HepG2 (cell line): ENCODE measurements around the gene TMEM145. TPM values are rescaled to one million over a fixed set of nuclear protein-coding genes. Genes with fewer than 3 reads are reported as not detected.

Experiments
- ATAC-seq: fragments of 200-7000 bp; cut with Tn5 transposase; 3 replicates; pipeline ENCODE4 v1.9.1; 2020; ENCODE audit warnings: mild to moderate bottlenecking, moderate library complexity
- BruUV-seq: library from RNA; stranded (reverse); fragments of 400-500 nt; replicated peaks from 2 replicates; lab custom pipeline; 2021; lab: Mats Ljungman, UMichigan
- CTCF ChIA-PET: fragments of 300-600 bp; formaldehyde crosslinking; extraction: SDS; loops from one replicate; lab custom pipeline; 2021; ENCODE audit warnings: low total read pairs, inconsistent platforms, low intra/inter-chr PET ratio; lab: Yijun Ruan, JAX
- POLR2A ChIA-PET: fragments of 350-600 bp; sonication (Branson Sonifier 250); formaldehyde crosslinking; loops from one replicate; lab custom pipeline; 2020; ENCODE audit warnings: antibody characterized with exemption, inconsistent platforms; lab: Yijun Ruan, JAX
- DNase-seq: peaks from one replicate; pipeline ENCODE4 v3.0.0-alpha.2; 2015; ENCODE audit warnings: low spot score
- FAIRE-seq: peaks from 3 replicates; lab custom pipeline; 2011; peaks lifted over from hg19 to GRCh38; lab: Jason Lieb, UNC
- H2AFZ ChIP-seq: one replicate; pipeline ENCODE4 v1.6.1; 2011; ENCODE audit warnings: low read length, inconsistent platforms
- H3K27ac ChIP-seq: fragments of 300-600 bp; 3 replicates; pipeline ENCODE4 v1.8.0; 2011; ENCODE audit warnings: mixed run types, mild to moderate bottlenecking, mixed read lengths, low read length, inconsistent platforms; ENCODE audit not compliant: insufficient read depth; ENCODE audit errors: extremely low read length
- H3K27me3 ChIP-seq, 2 experiments: fragments of 200-600 bp in 1 of 2; 2 replicates in 1 of 2; 3 replicates in 1 of 2; pipeline versions ENCODE4 v1.6.0 to v1.8.0; 2011; ENCODE audit warnings: low read length in 2 of 2, mild to moderate bottlenecking in 2 of 2, moderate library complexity in 2 of 2, inconsistent platforms in 1 of 2; ENCODE audit not compliant: insufficient read depth in 2 of 2, control insufficient read depth in 1 of 2
- H3K36me3 ChIP-seq, 2 experiments: fragments of 200-600 bp in 1 of 2; replicated peaks in 1 of 2; 2 replicates in 1 of 2; 3 replicates in 1 of 2; pipeline versions ENCODE4 v1.5.1 to v1.8.0; 2011; ENCODE audit warnings: low read length in 2 of 2, inconsistent platforms in 1 of 2; ENCODE audit not compliant: insufficient read depth in 2 of 2, control insufficient read depth in 1 of 2
- H3K4me1 ChIP-seq: 2 replicates; pipeline ENCODE4 v1.5.1; 2012; ENCODE audit warnings: low read length, inconsistent platforms; ENCODE audit not compliant: insufficient read depth
- H3K4me2 ChIP-seq: 2 replicates; pipeline ENCODE4 v1.6.0; 2011; ENCODE audit warnings: low read depth, low read length, inconsistent platforms
- H3K4me3 ChIP-seq, 3 experiments: fragments of 200-600 bp in 1 of 3; sonication (generic), shearing (Covaris generic) in 1 of 3; replicated peaks in 1 of 3; 2 replicates each; pipeline ENCODE4 v1.5.1; 2011 to 2016; ENCODE audit warnings: low read length in 3 of 3, inconsistent platforms in 2 of 3, low read depth in 2 of 3, mild to moderate bottlenecking in 2 of 3, control low read depth in 1 of 3, mixed read lengths in 1 of 3; ENCODE audit not compliant: insufficient read depth in 1 of 3
- H3K79me2 ChIP-seq: one replicate; pipeline ENCODE4 v1.6.1; 2011; ENCODE audit warnings: low read length, inconsistent platforms; ENCODE audit not compliant: insufficient read depth
- H3K9ac ChIP-seq: 2 replicates; pipeline ENCODE4 v1.6.0; 2011; ENCODE audit warnings: mild to moderate bottlenecking, low read depth, low read length, inconsistent platforms; ENCODE audit not compliant: insufficient read depth
- H3K9me3 ChIP-seq: 2 replicates; pipeline ENCODE4 v1.5.1; 2012; ENCODE audit warnings: mild to moderate bottlenecking, low read length
- H4K20me1 ChIP-seq: 2 replicates; pipeline ENCODE4 v1.6.0; 2011; ENCODE audit warnings: inconsistent platforms, mild to moderate bottlenecking, low read length, moderate library complexity; ENCODE audit not compliant: insufficient read depth
- FOXP1 ChIP-seq, 2 experiments: fragments of 450-650 bp in 1 of 2; IDR thresholded peaks; 2 replicates each; pipeline ENCODE4 v1.6.1; 2017 to 2018; ENCODE audit warnings: antibody characterized with exemption in 1 of 2
- GPBP1L1 ChIP-seq: sonication (generic); formaldehyde crosslinking; IDR thresholded peaks from 2 replicates; pipeline ENCODE4 v1.5.0; 2020; ENCODE audit warnings: mild to moderate bottlenecking, missing genetic modification reagents
- ZNF564 ChIP-seq: sonication (generic); formaldehyde crosslinking; IDR thresholded peaks from 2 replicates; pipeline ENCODE4 v1.8.1; 2023; ENCODE audit warnings: mild to moderate bottlenecking, missing genetic modification reagents
- ZNF800 ChIP-seq: sonication (generic); formaldehyde crosslinking; IDR thresholded peaks from 2 replicates; pipeline ENCODE4 v1.4.0; 2020; ENCODE audit warnings: missing genetic modification reagents
- WGBS: methylation state at CpG from one replicate; pipeline ENCODE4 v1.1.6; 2017; ENCODE audit warnings: low lambda C conversion rate; 5-methylcytosine and 5-hydroxymethylcytosine counted together
- in situ Hi-C: cut with HindIII; loops from 2 replicates; pipeline ENCODE4 v1.10.0; 2017; ENCODE audit warnings: low pct_unique_long_range_greater_than_20kb; ENCODE audit not compliant: extremely low pct_ligation_motif_present
- intact Hi-C: fragments of 100-400 bp; cut with micrococcal nuclease; formaldehyde crosslinking; loops from one replicate; pipeline ENCODE4 v1.10.0; 2022; ENCODE audit not compliant: unreplicated experiment
- polyA plus RNA-seq, 8 experiments: library from polyadenylated mRNA; depleted of rRNA in 3 of 8; stranded (reverse) in 7 of 8; unstranded in 1 of 8; fragments of >200 nt; fragmentation: Illumina TruSeq in 4 of 8; extraction: Trizol in 4 of 8; gene quantifications; 2 replicates each; pipeline versions ENCODE4 v1.2.1 to v1.2.3, GENCODE V29; 2011 to 2016; ENCODE audit warnings: low read depth in 4 of 8, missing spikeins in 1 of 8, mixed read lengths in 1 of 8; ENCODE audit not compliant: insufficient read depth in 1 of 8
- total RNA-seq, 5 experiments: library from RNA; depleted of rRNA; stranded (reverse); fragments of >200 nt; fragmentation: Illumina TruSeq; extraction: Trizol; gene quantifications; 2 replicates each; pipeline ENCODE4 v1.2.3, GENCODE V29; 2016; ENCODE audit warnings: low read depth in 1 of 5
- TF ChIP-seq, protein P1 (sequence below): sonication (generic); formaldehyde crosslinking; IDR thresholded peaks from 2 replicates; pipeline ENCODE4 v1.5.0; 2020; ENCODE audit warnings: mild to moderate bottlenecking, missing genetic modification reagents
- TF ChIP-seq, protein P2 (sequence below): sonication (generic); formaldehyde crosslinking; IDR thresholded peaks from 2 replicates; pipeline ENCODE4 v1.8.0; 2022; ENCODE audit warnings: missing genetic modification reagents, mild to moderate bottlenecking, inconsistent platforms, borderline replicate concordance

Gene TMEM145
- total and polyA plus RNA-seq, 2 of the 13 experiments (the other 11 are each of a cell fraction or from before 2014, with no cell fraction given) = 0.07 to 5.1 TPM

- H3K4me3 ChIP-seq = no peak overlapping the region; a peak in 1 of 6 replicates
- no peak for DNase-seq
- no peaks in the 10 kb centered on the region for H3K9me3 ChIP-seq
- 56% methylated on average over 3 of the region's 5 CpGs for WGBS
- no peak overlapping the region for H3K27ac ChIP-seq
- no peak for FAIRE-seq
- ChIA-PET CTCF (no interaction called here), POLR2A (no interaction called here)
- H3K4me1 ChIP-seq = peaks cover 32% of the 10 kb centered on the region
- no TSS peak for BruUV-seq
- intact Hi-C loops = no loop called here
- no peaks in the 10 kb centered on the region for H4K20me1 ChIP-seq
- no peaks in the 10 kb centered on the region for H3K79me2 ChIP-seq
- H3K27me3 ChIP-seq = peaks cover 0 to 10% of the 10 kb centered on the region in 2 experiments; a peak in 3 of 5 replicates
- ATAC-seq = no peak
- H3K4me2 ChIP-seq = no peak overlapping the region
- H2AFZ ChIP-seq = no peak overlapping the region
- H3K36me3 ChIP-seq = no peaks in the 10 kb centered on the region
- TF ChIP-seq, protein P1, sequence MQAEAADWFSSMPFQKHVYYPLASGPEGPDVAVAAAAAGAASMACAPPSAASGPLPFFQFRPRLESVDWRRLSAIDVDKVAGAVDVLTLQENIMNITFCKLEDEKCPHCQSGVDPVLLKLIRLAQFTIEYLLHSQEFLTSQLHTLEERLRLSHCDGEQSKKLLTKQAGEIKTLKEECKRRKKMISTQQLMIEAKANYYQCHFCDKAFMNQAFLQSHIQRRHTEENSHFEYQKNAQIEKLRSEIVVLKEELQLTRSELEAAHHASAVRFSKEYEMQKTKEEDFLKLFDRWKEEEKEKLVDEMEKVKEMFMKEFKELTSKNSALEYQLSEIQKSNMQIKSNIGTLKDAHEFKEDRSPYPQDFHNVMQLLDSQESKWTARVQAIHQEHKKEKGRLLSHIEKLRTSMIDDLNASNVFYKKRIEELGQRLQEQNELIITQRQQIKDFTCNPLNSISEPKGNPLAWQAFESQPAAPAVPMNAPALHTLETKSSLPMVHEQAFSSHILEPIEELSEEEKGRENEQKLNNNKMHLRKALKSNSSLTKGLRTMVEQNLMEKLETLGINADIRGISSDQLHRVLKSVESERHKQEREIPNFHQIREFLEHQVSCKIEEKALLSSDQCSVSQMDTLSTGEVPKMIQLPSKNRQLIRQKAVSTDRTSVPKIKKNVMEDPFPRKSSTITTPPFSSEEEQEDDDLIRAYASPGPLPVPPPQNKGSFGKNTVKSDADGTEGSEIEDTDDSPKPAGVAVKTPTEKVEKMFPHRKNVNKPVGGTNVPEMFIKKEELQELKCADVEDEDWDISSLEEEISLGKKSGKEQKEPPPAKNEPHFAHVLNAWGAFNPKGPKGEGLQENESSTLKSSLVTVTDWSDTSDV (CRISPR knock-in tag) = no peak
- no peak for TF ChIP-seq ZNF800 (CRISPR knock-in tag)
- no peak for TF ChIP-seq ZNF564 (CRISPR knock-in tag)
- TF ChIP-seq, protein P2, sequence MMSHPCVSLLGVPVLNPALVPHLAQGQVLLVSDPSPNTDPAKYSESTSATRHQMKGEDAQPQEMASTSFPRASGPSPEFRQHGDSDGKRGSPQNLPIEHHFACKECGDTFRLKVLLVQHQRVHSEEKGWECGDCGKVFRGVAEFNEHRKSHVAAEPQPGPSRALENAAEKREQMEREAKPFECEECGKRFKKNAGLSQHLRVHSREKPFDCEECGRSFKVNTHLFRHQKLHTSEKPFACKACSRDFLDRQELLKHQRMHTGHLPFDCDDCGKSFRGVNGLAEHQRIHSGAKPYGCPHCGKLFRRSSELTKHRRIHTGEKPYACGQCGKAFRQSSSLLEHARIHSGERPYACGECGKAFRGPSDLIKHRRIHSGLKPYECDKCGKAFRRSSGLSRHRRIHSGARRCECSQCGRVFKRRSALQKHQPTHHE (CRISPR knock-in tag) = no peak
- TF ChIP-seq GPBP1L1 (CRISPR knock-in tag) = no peak
- no peak for TF ChIP-seq FOXP1 (IDR thresholded peaks at IDR 0.05)
- no peak for TF ChIP-seq FOXP1 (CRISPR knock-in tag; IDR thresholded peaks at IDR 0.05)
- TF ChIP-seq, all 625 proteins: peak for 0
- in situ Hi-C loops = no loop called here
- no peak overlapping the region for H3K9ac ChIP-seq
These were observed 739 bp upstream of the TMEM145 start for GRCh38 chr19:42312370-42312769.
